ENCODE results near the gene GPX8.

The GPX8 gene, protein sequence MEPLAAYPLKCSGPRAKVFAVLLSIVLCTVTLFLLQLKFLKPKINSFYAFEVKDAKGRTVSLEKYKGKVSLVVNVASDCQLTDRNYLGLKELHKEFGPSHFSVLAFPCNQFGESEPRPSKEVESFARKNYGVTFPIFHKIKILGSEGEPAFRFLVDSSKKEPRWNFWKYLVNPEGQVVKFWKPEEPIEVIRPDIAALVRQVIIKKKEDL

DNA sequence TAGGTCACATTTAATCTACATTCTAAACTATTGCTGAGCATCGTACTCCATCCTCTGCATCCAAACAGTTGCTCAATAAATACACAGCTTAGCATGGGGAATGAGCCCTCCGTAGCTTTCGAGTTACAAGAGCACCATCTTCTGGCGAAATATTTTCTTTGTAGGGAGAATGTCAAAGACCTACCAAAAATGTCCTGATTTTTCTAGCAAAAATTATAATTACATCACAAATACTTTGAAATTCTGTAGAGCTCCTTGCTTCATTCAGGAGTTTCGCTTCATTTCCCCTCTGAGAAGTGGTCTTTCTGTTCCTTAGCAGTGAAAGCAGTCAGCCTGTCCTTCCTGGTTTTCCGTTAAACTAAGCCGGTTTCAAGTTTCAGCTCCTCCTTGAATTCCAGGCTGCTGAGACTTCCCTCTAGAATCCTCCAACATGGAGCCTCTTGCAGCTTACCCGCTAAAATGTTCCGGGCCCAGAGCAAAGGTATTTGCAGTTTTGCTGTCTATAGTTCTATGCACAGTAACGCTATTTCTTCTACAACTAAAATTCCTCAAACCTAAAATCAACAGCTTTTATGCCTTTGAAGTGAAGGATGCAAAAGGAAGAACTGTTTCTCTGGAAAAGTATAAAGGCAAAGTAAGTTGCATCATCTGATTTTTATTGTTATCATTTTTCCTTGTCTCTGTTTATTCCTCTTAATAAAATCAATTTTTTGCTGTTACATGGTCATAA, at the start of gene GPX8:
Gene GPX8, plus strand, starts transcription at position 409 of the 730 bp plus-strand sequence. Its CDS starts 22 bp downstream, at position 431.
- TF ChIP-seq, protein P1, sequence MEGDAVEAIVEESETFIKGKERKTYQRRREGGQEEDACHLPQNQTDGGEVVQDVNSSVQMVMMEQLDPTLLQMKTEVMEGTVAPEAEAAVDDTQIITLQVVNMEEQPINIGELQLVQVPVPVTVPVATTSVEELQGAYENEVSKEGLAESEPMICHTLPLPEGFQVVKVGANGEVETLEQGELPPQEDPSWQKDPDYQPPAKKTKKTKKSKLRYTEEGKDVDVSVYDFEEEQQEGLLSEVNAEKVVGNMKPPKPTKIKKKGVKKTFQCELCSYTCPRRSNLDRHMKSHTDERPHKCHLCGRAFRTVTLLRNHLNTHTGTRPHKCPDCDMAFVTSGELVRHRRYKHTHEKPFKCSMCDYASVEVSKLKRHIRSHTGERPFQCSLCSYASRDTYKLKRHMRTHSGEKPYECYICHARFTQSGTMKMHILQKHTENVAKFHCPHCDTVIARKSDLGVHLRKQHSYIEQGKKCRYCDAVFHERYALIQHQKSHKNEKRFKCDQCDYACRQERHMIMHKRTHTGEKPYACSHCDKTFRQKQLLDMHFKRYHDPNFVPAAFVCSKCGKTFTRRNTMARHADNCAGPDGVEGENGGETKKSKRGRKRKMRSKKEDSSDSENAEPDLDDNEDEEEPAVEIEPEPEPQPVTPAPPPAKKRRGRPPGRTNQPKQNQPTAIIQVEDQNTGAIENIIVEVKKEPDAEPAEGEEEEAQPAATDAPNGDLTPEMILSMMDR (IDR thresholded peaks at IDR 0.05; ENCODE audit: borderline replicate concordance, insufficient read depth, low read depth, low read length), result 0 out of 2 replicates have a peak, but pooled peaks have one; percentile 9
- H3K4me3 ChIP-seq (ENCODE audit: low read depth, low read length), result no peak within 1 kb of the TSS

DNA sequence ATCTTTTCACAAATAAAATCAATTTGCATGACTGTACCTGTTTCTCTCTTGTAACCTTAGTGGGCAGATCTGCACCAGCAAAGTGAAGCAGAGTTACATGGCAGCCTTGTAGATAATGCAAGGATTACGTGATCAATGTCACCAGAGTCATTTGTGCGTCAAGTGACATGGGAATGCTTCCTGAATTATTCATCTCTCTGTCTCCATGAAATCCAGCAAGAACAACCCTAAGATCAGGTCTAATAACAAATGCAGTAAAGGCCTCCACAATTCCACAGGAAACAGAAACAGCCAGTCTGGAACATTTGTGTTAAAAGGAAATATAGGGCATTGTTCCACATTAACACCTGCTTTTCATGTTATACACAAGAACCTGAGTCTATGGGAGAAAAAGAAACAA, 49.8 kb upstream of the GPX8 start:
- no peak overlapping the region for H3K4me3 ChIP-seq (ENCODE audit: low read depth, low read length)
- TF ChIP-seq, protein P1 (IDR thresholded peaks at IDR 0.05; ENCODE audit: borderline replicate concordance, insufficient read depth, low read depth, low read length), result no peak

DNA sequence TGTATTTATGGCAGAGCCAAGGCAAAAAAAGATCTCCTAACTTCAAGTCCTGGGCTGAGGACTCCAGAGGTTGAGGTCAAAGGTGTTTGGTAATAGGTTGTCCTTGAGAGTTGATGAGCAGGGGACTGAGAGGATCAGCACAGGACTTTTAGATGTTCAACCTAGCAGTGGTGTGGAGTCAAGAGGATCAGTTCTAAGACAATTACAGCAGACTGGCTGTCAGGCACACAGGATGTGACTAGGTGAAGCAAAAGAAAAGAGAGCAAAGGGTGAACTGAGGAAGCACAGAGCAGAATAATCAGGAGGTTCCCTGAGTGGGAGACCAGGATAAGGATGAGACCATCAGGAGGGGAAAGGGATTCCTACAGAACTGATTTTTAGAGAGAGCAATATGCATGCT, 46.6 kb upstream of the GPX8 start:
- no peak overlapping the region for H3K4me3 ChIP-seq (ENCODE audit: low read depth, low read length)
- TF ChIP-seq, protein P1 (IDR thresholded peaks at IDR 0.05; ENCODE audit: borderline replicate concordance, insufficient read depth, low read depth, low read length), result no peak

DNA sequence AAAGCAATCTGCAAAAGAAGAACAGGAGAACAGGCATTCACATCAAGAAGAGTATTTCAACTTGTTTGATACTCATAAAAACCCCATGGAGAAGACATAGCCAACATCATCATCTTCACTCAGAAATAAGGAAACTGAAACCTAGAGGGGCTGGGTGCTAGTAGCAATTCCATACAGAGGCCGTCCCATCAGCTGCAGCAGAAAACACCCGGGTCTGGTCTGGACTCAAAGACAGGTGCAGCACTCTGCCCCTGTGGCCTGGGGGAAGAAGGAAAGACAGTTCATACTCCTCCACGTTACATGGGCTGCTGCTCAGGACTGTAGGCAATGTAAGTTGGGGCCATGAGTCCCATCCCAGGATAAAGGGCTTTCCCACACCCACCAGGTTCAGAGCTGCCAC, 45.9 kb upstream of the GPX8 start:
- TF ChIP-seq, protein P1 (IDR thresholded peaks at IDR 0.05; ENCODE audit: borderline replicate concordance, insufficient read depth, low read depth, low read length), result no peak

DNA sequence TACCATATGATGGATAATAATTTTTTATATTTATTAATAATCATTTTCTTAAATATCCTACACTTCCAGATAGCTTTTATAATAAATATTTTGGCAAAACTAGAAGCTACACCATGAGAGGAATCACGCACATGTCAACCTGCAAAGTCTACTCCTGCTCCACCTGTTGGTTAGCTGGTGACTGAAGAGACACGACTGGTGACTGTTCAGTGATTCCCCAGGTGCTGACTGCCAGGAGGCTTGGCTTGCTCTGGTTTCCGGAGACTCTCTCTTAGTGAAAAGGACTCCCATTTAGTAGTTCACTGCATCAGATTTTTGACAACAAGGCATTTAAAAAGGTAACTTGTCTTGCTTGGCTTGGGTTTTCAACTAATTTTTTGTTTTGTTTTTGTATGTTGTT, 36.6 kb upstream of the GPX8 start:
- TF ChIP-seq, protein P1 (IDR thresholded peaks at IDR 0.05; ENCODE audit: borderline replicate concordance, insufficient read depth, low read depth, low read length), result no peak
- no peak overlapping the region for H3K4me3 ChIP-seq (ENCODE audit: low read depth, low read length)

More for the DNA sequence above, 45.9 kb upstream of the GPX8 start:
- no peak overlapping the region for H3K4me3 ChIP-seq (ENCODE audit: low read depth, low read length)

DNA sequence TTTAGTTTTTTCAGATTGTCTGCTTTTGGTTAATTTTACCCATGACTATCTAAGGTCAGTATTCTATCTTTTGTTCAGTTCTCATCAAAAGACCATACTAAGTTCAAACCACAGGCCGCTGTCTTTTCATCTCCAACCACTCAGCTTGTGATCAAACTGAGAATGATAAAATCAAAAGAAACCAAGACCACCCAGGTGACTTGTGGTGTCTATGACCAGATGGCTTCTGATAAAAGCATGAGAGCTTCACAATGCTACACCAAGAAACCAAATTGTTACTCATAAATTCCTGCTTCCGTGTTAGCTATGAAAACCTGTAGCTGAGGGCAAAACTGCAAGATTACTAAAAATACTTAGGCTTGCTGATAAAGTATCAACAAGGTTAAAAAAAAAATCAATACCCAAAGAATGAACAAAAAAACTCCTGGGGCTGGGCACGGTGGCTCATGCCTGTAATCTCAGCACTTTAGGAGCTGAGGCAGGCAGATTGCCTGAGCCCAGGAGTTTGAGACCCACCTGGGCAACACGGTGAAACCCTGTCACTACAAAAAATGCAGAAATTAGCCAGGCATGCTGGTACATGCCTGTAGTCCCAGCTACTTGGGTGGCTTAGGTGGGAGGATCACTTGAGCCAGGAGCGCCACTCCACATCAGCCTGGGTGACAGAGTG, 25.8 kb upstream of the GPX8 start:
- H3K4me3 ChIP-seq (ENCODE audit: low read depth, low read length), result no peak overlapping the region
- TF ChIP-seq, protein P1 (IDR thresholded peaks at IDR 0.05; ENCODE audit: borderline replicate concordance, insufficient read depth, low read depth, low read length), result no peak

Measured in GM12875 (cell line).